ENCODE results near the gene COPG1. TPM values are rescaled to one million over a fixed set of nuclear protein-coding genes. Genes with fewer than 3 reads are reported as not detected.

Gene COPG1
- total and polyA plus RNA-seq, 9 of the 15 experiments (the other 6 are each of a cell fraction or from before 2014, with no cell fraction given) = 40.3 to 105 (median 62.4) TPM

DNA sequence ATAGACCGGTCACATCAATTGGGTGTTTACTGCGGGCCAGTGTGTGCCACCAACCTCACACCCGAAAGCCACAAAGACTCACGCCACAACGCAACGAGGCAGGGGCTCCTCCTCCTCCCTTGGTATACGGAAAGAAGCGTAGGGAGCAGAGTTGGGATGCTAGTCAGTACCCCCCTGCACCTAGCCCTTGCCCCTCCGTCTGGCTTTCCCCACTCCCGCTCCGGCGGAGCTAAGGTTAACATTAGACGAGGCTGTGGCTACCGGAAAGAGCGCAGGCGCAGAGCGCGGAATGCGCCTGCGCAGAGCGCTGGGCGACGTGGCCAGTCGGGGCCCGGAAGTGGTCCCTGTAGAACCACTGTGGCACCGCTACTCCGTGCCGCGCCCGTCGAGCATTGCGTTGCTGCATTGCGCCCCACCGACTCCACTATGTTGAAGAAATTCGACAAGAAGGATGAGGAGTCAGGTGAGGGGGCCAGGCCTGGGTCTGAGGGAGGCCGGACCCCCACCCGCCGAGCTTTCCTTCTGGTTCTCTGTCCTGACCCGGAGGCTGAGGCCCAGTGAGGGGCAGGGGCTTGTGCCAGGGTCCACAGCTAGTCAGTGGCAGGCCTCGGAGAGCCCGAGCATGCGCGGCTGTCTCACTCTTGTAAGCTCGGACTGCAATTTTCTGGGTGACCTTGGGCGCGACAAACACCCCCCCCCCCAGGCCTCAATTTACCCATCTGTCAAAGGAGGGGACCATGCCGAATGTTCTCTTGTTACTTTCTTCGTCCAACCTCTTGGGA, at the start of gene COPG1 (continued):
- TF ChIP-seq ZNF311 (CRISPR knock-in tag; IDR thresholded peaks at IDR 0.05) (no peak), FOSL1 (tag; conservative IDR thresholded peaks at IDR 0.05) (no peak), NFATC3 (IDR thresholded peaks at IDR 0.05) (no peak), SRSF7 (optimal IDR thresholded peaks at IDR 0.05; ENCODE audit: low read depth, low read length) (no peak), TFE3 (CRISPR knock-in tag; IDR thresholded peaks at IDR 0.05) (no peak), ZNF77 (CRISPR knock-in tag; IDR thresholded peaks at IDR 0.05) (no peak), RBM39 (optimal IDR thresholded peaks at IDR 0.05; ENCODE audit: low read depth, low read length) (no peak), RB1 (IDR thresholded peaks at IDR 0.05; ENCODE audit: low read depth) (peak; percentile 37; the same call in 1 of the 2 replicates), GTF2E2 (tag; IDR thresholded peaks at IDR 0.05) (peak; percentile 74; the same call in 1 of the 2 replicates), YBX1 (IDR thresholded peaks at IDR 0.05) (no peak), SMARCC2 (IDR thresholded peaks at IDR 0.05; ENCODE audit: low read depth) (no peak), SNIP1 (IDR thresholded peaks at IDR 0.05; ENCODE audit: low read depth) (no peak), ZNF217 (CRISPR knock-in tag; IDR thresholded peaks at IDR 0.05) (no peak), BHLHE40 (IDR thresholded peaks at IDR 0.05; ENCODE audit: low read length) (no peak), HNRNPL (IDR thresholded peaks at IDR 0.05; ENCODE audit: low read depth, low read length) (0 out of 2 replicates have a peak, but pooled peaks have one; percentile 34), IRF2 (CRISPR knock-in tag; IDR thresholded peaks at IDR 0.05) (no peak), HMGXB4 (CRISPR knock-in tag; IDR thresholded peaks at IDR 0.05) (peak; percentile 39; the same call in 1 of the 2 replicates), MAX (CRISPR knock-in tag; IDR thresholded peaks at IDR 0.05) (peak; percentile 26; the same call in 1 of the 2 replicates), KLF1 (tag; IDR thresholded peaks at IDR 0.05) (peak; percentile 51; the same call in 1 of the 2 replicates), MAFF (IDR thresholded peaks at IDR 0.05; ENCODE audit: low read length) (no peak), MYNN (IDR thresholded peaks at IDR 0.05) (no peak), MYNN (CRISPR knock-in tag; IDR thresholded peaks at IDR 0.05) (no peak), CBX1 (IDR thresholded peaks at IDR 0.05; ENCODE audit: low read depth) (0 out of 2 replicates have a peak, but pooled peaks have one; percentile 19), EGR1 (conservative IDR thresholded peaks at IDR 0.05) (no peak), TOE1 (IDR thresholded peaks at IDR 0.05; ENCODE audit: borderline replicate concordance) (0 out of 2 replicates have a peak, but pooled peaks have one; percentile 2), TOE1 (CRISPR knock-in tag; IDR thresholded peaks at IDR 0.05; ENCODE audit: borderline replicate concordance, low read depth) (no peak), ZNF143 (CRISPR knock-in tag; IDR thresholded peaks at IDR 0.05) (no peak)
- TF ChIP-seq, protein P1, sequence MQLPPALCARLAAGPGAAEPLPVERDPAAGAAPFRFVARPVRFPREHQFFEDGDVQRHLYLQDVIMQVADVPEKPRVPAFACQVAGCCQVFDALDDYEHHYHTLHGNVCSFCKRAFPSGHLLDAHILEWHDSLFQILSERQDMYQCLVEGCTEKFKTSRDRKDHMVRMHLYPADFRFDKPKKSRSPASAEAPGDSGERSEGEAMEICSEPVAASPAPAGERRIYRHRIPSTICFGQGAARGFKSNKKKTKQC (CRISPR knock-in tag; IDR thresholded peaks at IDR 0.05) = peak; percentile 65; the same call in 1 of the 2 replicates

All from K562 (cell line).